ENCODE data around the gene C1QTNF2.

The C1QTNF2 gene, protein sequence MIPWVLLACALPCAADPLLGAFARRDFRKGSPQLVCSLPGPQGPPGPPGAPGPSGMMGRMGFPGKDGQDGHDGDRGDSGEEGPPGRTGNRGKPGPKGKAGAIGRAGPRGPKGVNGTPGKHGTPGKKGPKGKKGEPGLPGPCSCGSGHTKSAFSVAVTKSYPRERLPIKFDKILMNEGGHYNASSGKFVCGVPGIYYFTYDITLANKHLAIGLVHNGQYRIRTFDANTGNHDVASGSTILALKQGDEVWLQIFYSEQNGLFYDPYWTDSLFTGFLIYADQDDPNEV

GRCh38 chr5:160369990-160370712, at the start of gene C1QTNF2:
C1QTNF2 (minus strand) TSS chr5:160370626; CDS start chr5:160355011, 15,615 bp downstream.
- DNase-seq: no peak

DNA sequence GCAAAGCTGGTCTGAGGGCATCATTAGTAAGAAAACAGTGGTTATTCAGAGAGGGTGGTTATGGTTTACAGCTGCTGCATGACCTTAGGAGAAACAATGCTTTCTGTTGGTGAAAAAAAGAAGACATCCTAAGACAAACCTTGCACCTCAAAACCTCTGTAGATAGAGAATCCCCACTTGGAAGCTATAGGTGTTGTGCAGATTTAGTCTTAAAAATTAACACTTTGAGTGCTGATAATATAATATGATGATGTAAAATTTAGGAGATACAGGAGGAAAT, 49.8 kb upstream of the C1QTNF2 start:
- DNase-seq: no peak

- no peak for DNase-seq
Measured at GRCh38 chr5:160419458-160420330, 49.3 kb upstream of the C1QTNF2 start.

- DNase-seq: peak; percentile 88 to 89
Measured at GRCh38 chr5:160418561-160419457, 48.4 kb upstream of the C1QTNF2 start, which contains the start of gene SLU7. SLU7 (minus strand) TSS chr5:160419081; CDS start chr5:160415294, 3,787 bp downstream.

GRCh38 chr5:160399402-160400353, 29.3 kb upstream of the C1QTNF2 start, which contains the start of gene FAM200C:
FAM200C (minus strand) TSS chr5:160400054; CDS start chr5:160395490, 4,564 bp downstream.
- DNase-seq: peak; percentile 48 to 60

GRCh38 chr5:160398806-160399205, 28.4 kb upstream of the C1QTNF2 start:
- no peak for DNase-seq

DNA sequence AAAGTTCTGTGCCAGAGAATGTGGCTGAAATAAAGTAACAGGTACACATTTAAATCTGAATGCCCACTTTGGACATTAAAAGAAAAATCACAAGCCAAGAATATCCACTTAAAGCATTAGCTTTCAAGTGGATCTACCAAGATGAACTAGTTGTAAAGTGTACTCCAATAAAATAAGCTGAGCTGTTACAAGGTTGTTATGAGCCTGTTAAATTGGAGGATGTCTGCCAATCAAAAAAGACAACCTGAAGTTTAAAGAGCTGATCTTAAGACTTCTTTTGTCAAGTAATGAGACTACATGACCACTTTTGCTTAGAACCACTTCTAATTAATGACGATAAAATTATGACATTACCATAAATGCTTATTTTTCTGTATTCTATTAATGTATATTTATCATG, 27.1 kb upstream of the C1QTNF2 start:
- no peak for DNase-seq

- DNase-seq: no peak
Measured at GRCh38 chr5:160395111-160395510, 24.7 kb upstream of the C1QTNF2 start.

GRCh38 chr5:160390787-160391696, 20.6 kb upstream of the C1QTNF2 start:
- no peak for DNase-seq

GRCh38 chr5:160387445-160387844, 17.0 kb upstream of the C1QTNF2 start:
- DNase-seq: no peak

GRCh38 chr5:160385496-160385895, 15.1 kb upstream of the C1QTNF2 start:
- no peak for DNase-seq

DNA sequence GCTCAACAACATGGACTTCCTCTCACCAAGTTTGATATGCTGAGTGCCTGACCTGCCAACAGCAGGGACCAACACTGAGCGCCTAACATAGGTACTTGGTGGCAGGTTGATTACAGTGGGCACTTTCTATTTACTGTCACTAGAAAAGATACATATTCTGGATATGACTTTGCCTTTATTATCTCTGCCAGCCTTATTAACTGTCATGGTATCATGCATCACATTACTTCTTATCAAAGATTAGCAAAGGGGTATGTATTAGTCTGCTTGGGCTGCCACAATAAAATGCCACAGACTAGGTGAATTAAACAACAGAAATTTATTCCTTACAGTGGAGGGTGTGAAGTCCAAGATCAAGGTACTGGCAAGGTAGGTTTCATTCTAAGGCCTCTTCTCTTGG, 14.3 kb upstream of the C1QTNF2 start:
- no peak for DNase-seq

DNA sequence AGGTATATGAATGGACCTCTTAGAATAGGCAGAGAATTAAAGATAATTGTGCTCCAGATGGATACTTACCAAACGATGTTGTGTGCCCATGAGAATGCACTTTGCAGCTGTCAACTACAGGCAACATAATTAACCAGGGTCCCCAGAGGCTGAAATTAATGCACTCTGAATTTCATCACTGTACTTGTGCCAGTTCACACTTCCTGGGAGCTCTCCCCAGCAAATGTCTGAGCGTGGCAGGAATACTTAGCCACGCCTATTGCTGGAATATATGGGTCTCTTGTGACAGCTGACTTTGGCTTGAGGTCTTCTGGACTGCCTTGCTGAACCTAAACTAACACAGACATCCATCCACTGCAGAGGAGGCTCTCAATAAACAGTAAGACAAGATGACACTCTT, 11.9 kb upstream of the C1QTNF2 start:
- DNase-seq: no peak

DNA sequence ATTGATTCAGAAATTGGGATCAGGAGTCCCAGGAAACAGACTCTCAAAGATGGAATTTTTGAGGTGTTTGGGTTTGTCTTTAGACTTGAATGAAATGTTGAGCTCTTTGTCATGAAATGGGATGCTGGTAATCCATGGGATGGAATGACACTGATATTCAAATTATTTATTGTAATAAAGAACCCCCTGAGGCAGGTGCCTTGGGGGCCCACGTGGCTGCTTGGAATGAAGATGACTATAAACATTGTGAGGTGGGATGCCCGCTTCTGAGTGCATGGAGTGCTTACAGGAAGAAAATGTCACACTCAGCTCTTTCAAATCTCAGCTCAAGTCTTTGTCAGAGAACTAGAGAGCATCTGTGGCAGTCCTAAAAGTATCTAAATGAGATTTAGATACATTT, 9.6 kb upstream of the C1QTNF2 start:
- no peak for DNase-seq

DNA sequence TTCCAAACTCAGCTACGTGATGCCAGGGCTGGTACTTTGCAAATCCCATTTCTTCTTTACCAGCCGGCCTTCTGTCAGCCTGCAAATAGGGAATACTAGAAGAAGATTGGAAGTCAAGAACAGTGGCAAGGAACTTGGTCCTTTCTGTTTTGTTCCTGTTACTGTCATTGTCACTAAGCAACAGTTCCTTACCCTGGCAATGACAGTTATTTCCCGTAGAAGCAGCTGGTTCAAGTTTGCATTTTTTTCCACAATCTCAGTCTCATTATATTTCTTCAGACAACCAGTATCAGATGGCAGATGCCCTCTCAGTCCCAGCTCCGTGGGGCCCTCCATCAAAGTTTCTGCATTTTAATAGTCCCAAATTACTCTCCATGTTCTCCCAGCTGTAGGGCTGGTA, 9.1 kb upstream of the C1QTNF2 start:
- DNase-seq: no peak

DNA sequence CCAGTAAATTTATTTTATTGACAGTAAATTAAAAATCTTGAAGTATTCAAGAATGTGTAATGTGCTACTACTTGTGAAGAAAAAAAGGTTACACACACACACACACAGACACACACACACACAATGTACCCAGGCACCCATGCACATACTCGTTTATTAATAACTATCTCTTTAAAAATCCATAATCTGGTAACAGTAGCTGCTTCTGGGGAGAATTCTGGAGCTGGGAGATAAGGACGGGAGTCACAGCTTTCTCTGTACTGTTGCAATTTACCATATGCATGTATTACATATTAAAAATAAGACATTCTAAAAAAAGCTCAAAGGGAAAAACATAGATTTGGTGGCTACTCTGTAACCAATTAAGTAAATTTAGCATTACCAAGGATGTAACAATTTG, 7.9 kb upstream of the C1QTNF2 start:
- no peak for DNase-seq

- no peak for DNase-seq
Measured at GRCh38 chr5:160377651-160378050, 7.2 kb upstream of the C1QTNF2 start.

GRCh38 chr5:160376416-160376815, 6.0 kb upstream of the C1QTNF2 start:
- no peak for DNase-seq

- no peak for DNase-seq
Measured at GRCh38 chr5:160375701-160376100, 5.3 kb upstream of the C1QTNF2 start.

DNA sequence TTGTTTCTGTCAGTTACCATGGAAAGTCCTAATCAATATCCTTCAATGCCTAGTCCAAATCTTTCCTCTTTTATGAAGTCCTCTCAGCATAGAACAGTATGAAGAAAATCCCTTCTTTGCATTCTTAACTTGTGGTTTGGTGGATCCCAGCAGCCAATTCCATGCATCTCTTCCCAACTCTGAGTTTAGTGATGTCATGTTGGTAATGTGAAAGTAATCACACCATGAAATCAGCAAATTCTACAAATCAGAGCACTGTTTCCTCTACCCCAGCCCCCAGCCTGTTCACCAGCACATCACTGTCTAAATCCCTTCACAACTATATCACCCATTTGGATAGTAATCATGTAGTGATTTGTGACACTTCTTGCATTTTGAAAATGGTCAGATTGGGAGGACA, 4.7 kb upstream of the C1QTNF2 start:
- no peak for DNase-seq
